H1 (cell line): ENCODE measurements around the gene ATP2C1. TPM values are rescaled to one million over a fixed set of nuclear protein-coding genes. Genes with fewer than 3 reads are reported as not detected.

Experiments
- CTCF ChIA-PET: fragments of 300-600 bp; sonication (Branson Sonifier 250); formaldehyde crosslinking; loops from one replicate; lab custom pipeline; 2021; ENCODE audit not compliant: partially characterized antibody; lab: Charles Lee
- POLR2A ChIA-PET: fragments of 300-600 bp; sonication (Branson Sonifier 250); formaldehyde crosslinking; loops from one replicate; lab custom pipeline; 2021; ENCODE audit warnings: inconsistent platforms; ENCODE audit not compliant: partially characterized antibody; lab: Charles Lee
- DNase-seq, 2 experiments: peaks; one replicate each; pipeline versions ENCODE4 v3.0.0 to v3.0.0-alpha.2; 2010 to 2022; ENCODE audit warnings: low spot score in 2 of 2, low read depth in 1 of 2, mixed read lengths in 1 of 2
- FAIRE-seq: peaks from 2 replicates; lab custom pipeline; 2011; peaks lifted over from hg19 to GRCh38; lab: Jason Lieb, UNC
- H2AFZ ChIP-seq: 2 replicates; pipeline ENCODE4 v1.8.1; 2012; ENCODE audit warnings: low read length, inconsistent platforms
- H2AK5ac ChIP-seq: 2 replicates; pipeline ENCODE4 v1.6.1; 2013; ENCODE audit warnings: low read depth, low read length
- H2BK120ac ChIP-seq: replicated peaks from 2 replicates; pipeline ENCODE3; 2013; ENCODE audit warnings: low read depth, low read length, inconsistent platforms
- H2BK12ac ChIP-seq: 2 replicates; pipeline ENCODE4 v1.6.1; 2013; ENCODE audit warnings: low read depth, low read length
- H2BK15ac ChIP-seq: 2 replicates; pipeline ENCODE4 v1.6.1; 2013; ENCODE audit warnings: low read length
- H2BK20ac ChIP-seq: 2 replicates; pipeline ENCODE4 v1.6.1; 2013; ENCODE audit warnings: low read length
- H2BK5ac ChIP-seq: 2 replicates; pipeline ENCODE4 v1.6.1; 2013; ENCODE audit warnings: low read depth, low read length
- H3K14ac ChIP-seq: 2 replicates; pipeline ENCODE4 v1.6.1; 2013; ENCODE audit warnings: inconsistent platforms; ENCODE audit not compliant: insufficient read length
- H3K18ac ChIP-seq: 2 replicates; pipeline ENCODE4 v1.6.1; 2013; ENCODE audit warnings: low read length; ENCODE audit errors: extremely low read depth
- H3K23ac ChIP-seq: 2 replicates; pipeline ENCODE4 v1.6.1; 2013; ENCODE audit warnings: inconsistent platforms; ENCODE audit not compliant: insufficient read length
- H3K23me2 ChIP-seq: 2 replicates; pipeline ENCODE4 v1.6.1; 2013; ENCODE audit warnings: low read depth, low read length
- H3K27ac ChIP-seq: 2 replicates; pipeline ENCODE4 v1.6.1; 2011; ENCODE audit warnings: low read depth, low read length, inconsistent platforms
- H3K27me3 ChIP-seq, 4 experiments: replicated peaks in 1 of 4; 1 replicate in 1 of 4; 2 replicates in 3 of 4; pipeline versions ENCODE4 v1.6.1 to v1.8.1; 2011 to 2013; ENCODE audit warnings: low read length in 3 of 4, mild to moderate bottlenecking in 3 of 4, inconsistent platforms in 2 of 4, mixed read lengths in 2 of 4, moderate library complexity in 1 of 4; ENCODE audit not compliant: control insufficient read depth in 3 of 4, insufficient read depth in 3 of 4; ENCODE audit errors: extremely low read depth in 1 of 4
- H3K36me3 ChIP-seq, 4 experiments: 2 replicates each; pipeline versions ENCODE4 v1.6.1 to v1.8.1; 2011 to 2013; ENCODE audit warnings: mild to moderate bottlenecking in 4 of 4, low read length in 3 of 4, moderate library complexity in 2 of 4, control low read depth in 1 of 4, inconsistent platforms in 1 of 4; ENCODE audit not compliant: insufficient read depth in 4 of 4, control insufficient read depth in 2 of 4
- H3K4ac ChIP-seq: replicated peaks from 2 replicates; pipeline ENCODE3; 2013; ENCODE audit warnings: low read length, low read depth, mixed read lengths, inconsistent platforms; ENCODE audit not compliant: insufficient read length
- H3K4me1 ChIP-seq, 4 experiments: replicated peaks in 1 of 4; 1 replicate in 1 of 4; 2 replicates in 3 of 4; pipeline versions ENCODE4 v1.6.1 to v1.8.1; 2011 to 2013; ENCODE audit warnings: low read length in 3 of 4, inconsistent platforms in 2 of 4, mixed read lengths in 1 of 4; ENCODE audit not compliant: insufficient read depth in 4 of 4, control insufficient read depth in 3 of 4
- H3K4me2 ChIP-seq, 2 experiments: 2 replicates each; pipeline versions ENCODE4 v1.6.1 to v1.8.1; 2011 to 2013; ENCODE audit warnings: low read depth in 2 of 2, low read length in 2 of 2, control low read depth in 1 of 2, inconsistent platforms in 1 of 2, mild to moderate bottlenecking in 1 of 2; ENCODE audit not compliant: insufficient read depth in 1 of 2
- H3K4me3 ChIP-seq, 4 experiments: fragments of 200-600, 300-600 bp in 1 of 4; sonication (generic), shearing (Covaris generic), sonication (Bioruptor Twin) in 1 of 4; 2 replicates each; pipeline versions ENCODE4 v1.5.1 to v1.8.1; 2011 to 2016; ENCODE audit warnings: low read length in 4 of 4, low read depth in 3 of 4, control low read depth in 2 of 4, inconsistent platforms in 2 of 4, mild to moderate bottlenecking in 2 of 4, mixed read lengths in 1 of 4, moderate library complexity in 1 of 4; ENCODE audit not compliant: insufficient read depth in 2 of 4; ENCODE audit errors: extremely low read depth in 1 of 4
- H3K56ac ChIP-seq: replicated peaks from 2 replicates; pipeline ENCODE3; 2013; ENCODE audit warnings: low read depth, mild to moderate bottlenecking, mixed read lengths, low read length, inconsistent platforms; ENCODE audit not compliant: insufficient read length
- H3K79me1 ChIP-seq: 2 replicates; pipeline ENCODE4 v1.6.1; 2013; ENCODE audit warnings: low read depth, low read length, control low read depth
- H3K79me2 ChIP-seq, 2 experiments: 2 replicates each; pipeline versions ENCODE4 v1.6.1 to v1.8.1; 2012 to 2013; ENCODE audit warnings: low read length in 2 of 2, mild to moderate bottlenecking in 2 of 2, inconsistent platforms in 1 of 2; ENCODE audit not compliant: insufficient read depth in 2 of 2, control insufficient read depth in 1 of 2
- H3K9ac ChIP-seq, 4 experiments: replicated peaks in 1 of 4; 1 replicate in 1 of 4; 2 replicates in 3 of 4; pipeline versions ENCODE4 v1.6.1 to v1.8.1; 2011 to 2013; ENCODE audit warnings: low read depth in 3 of 4, low read length in 3 of 4, control low read depth in 2 of 4, mild to moderate bottlenecking in 2 of 4, moderate library complexity in 2 of 4, inconsistent platforms in 1 of 4; ENCODE audit errors: extremely low read depth in 1 of 4
- H3K9me3 ChIP-seq, 2 experiments: 2 replicates each; pipeline versions ENCODE4 v1.6.1 to v1.8.1; 2012 to 2013; ENCODE audit warnings: mild to moderate bottlenecking in 2 of 2, moderate library complexity in 2 of 2, control low read depth in 1 of 2, inconsistent platforms in 1 of 2, low read depth in 1 of 2, low read length in 1 of 2, mixed read lengths in 1 of 2; ENCODE audit not compliant: insufficient read depth in 2 of 2
- H4K20me1 ChIP-seq, 2 experiments: replicated peaks in 1 of 2; 2 replicates each; pipeline versions ENCODE3 to v1.8.1; 2011 to 2013; ENCODE audit warnings: inconsistent platforms in 2 of 2, low read length in 2 of 2, mild to moderate bottlenecking in 1 of 2; ENCODE audit not compliant: insufficient read depth in 2 of 2, control insufficient read depth in 1 of 2
- H4K5ac ChIP-seq: 2 replicates; pipeline ENCODE4 v1.6.1; 2013; ENCODE audit warnings: low read length, low read depth, mixed read lengths, inconsistent platforms; ENCODE audit not compliant: insufficient read length
- H4K8ac ChIP-seq: 2 replicates; pipeline ENCODE4 v1.8.0; 2013; ENCODE audit warnings: mild to moderate bottlenecking, moderate library complexity, low read length, inconsistent platforms; ENCODE audit not compliant: insufficient read depth; ENCODE audit errors: extremely low read depth
- H4K91ac ChIP-seq: replicated peaks from 2 replicates; pipeline ENCODE3; 2013; ENCODE audit warnings: low read length, mixed read lengths, inconsistent platforms; ENCODE audit not compliant: insufficient read length
- ATF2 ChIP-seq: IDR thresholded peaks from 2 replicates; pipeline ENCODE4 v1.6.1; 2012; ENCODE audit warnings: low read length, inconsistent platforms
- ATF3 ChIP-seq: IDR thresholded peaks from 2 replicates; pipeline ENCODE4 v1.6.1; 2011; ENCODE audit warnings: low read depth, mild to moderate bottlenecking, low read length; ENCODE audit not compliant: insufficient read depth
- BCL11A ChIP-seq, 2 experiments: IDR thresholded peaks; one replicate each; pipeline ENCODE4 v1.6.1; 2011; ENCODE audit warnings: low read depth in 2 of 2, low read length in 2 of 2, mild to moderate bottlenecking in 2 of 2
- GABPA ChIP-seq: IDR thresholded peaks from 2 replicates; pipeline ENCODE4 v1.6.1; 2011; ENCODE audit warnings: mild to moderate bottlenecking, low read length, moderate library complexity, borderline replicate concordance; ENCODE audit not compliant: insufficient read depth
- HDAC2 ChIP-seq, 2 experiments: fragments of 300-600 bp in 1 of 2; sonication (generic) in 1 of 2; IDR thresholded peaks; 2 replicates each; pipeline ENCODE4 v1.6.1; 2011 to 2012; ENCODE audit warnings: low read depth in 2 of 2, low read length in 2 of 2, mild to moderate bottlenecking in 2 of 2, moderate library complexity in 2 of 2, borderline replicate concordance in 1 of 2, inconsistent platforms in 1 of 2
- JUN ChIP-seq: IDR thresholded peaks from 2 replicates; pipeline ENCODE4 v1.6.1; 2011; ENCODE audit warnings: low read depth, mild to moderate bottlenecking, improper control_type of control experiment, low read length
- KDM4A ChIP-seq: IDR thresholded peaks from one replicate; pipeline ENCODE4 v1.7.1; 2012; ENCODE audit warnings: low read depth, mild to moderate bottlenecking, moderate library complexity, low read length, inconsistent platforms; ENCODE audit not compliant: severe bottlenecking
- POU5F1 ChIP-seq: IDR thresholded peaks from 2 replicates; pipeline ENCODE4 v1.6.1; 2011; ENCODE audit warnings: low read depth, mild to moderate bottlenecking, low read length, moderate library complexity
- SP1 ChIP-seq: IDR thresholded peaks from 2 replicates; pipeline ENCODE4 v1.6.1; 2011; ENCODE audit warnings: low read depth, low read length
- SUZ12 ChIP-seq: fragments of 200-600 bp; sonication (generic); IDR thresholded peaks from 2 replicates; pipeline ENCODE4 v1.6.1; 2012; ENCODE audit warnings: mild to moderate bottlenecking, inconsistent platforms, low read length, moderate library complexity, mixed read lengths
- WGBS, 2 experiments: shearing (Covaris generic) in 1 of 2; methylation state at CpG; one replicate each; pipeline versions ENCODE4 v1.1.6 to v1.1.7; 2013 to 2015; ENCODE audit warnings: low lambda C conversion rate in 2 of 2, mixed read lengths in 2 of 2, inconsistent platforms in 1 of 2, low coverage in 1 of 2, missing lambda C conversion rate in 1 of 2; ENCODE audit not compliant: insufficient replicate concordance in 2 of 2, insufficient coverage in 1 of 2, insufficient read length in 1 of 2; ENCODE audit errors: extremely low coverage in 1 of 2, missing lambda C conversion rate in 1 of 2; 5-methylcytosine and 5-hydroxymethylcytosine counted together
- polyA plus RNA-seq, 7 experiments: library from polyadenylated mRNA; depleted of rRNA in 3 of 7; stranded (reverse) in 5 of 7; unstranded in 2 of 7; fragments of >200 nt in 5 of 7; fragments of 200-250 nt in 2 of 7; gene quantifications; 1 replicate in 5 of 7; 2 replicates in 1 of 7; 4 replicates in 1 of 7; pipeline versions ENCODE4 v1.2.1 to v1.2.3, GENCODE V29; 2011 to 2013; ENCODE audit warnings: missing spikeins in 2 of 7, mixed read lengths in 2 of 7
- total RNA-seq: library from RNA; stranded (reverse); fragmentation: NEBNext Ultra II Directional; extraction: Animal tissue kit (Norgen Biotek cat#: 25700); gene quantifications from 2 replicates; pipeline ENCODE4 v1.2.1, GENCODE V29; 2021

Gene ATP2C1
- total and polyA plus RNA-seq, 2 of the 8 experiments (the other 6 are each of a cell fraction or from before 2014, with no cell fraction given) = 50.7 to 68.5 TPM

DNA sequence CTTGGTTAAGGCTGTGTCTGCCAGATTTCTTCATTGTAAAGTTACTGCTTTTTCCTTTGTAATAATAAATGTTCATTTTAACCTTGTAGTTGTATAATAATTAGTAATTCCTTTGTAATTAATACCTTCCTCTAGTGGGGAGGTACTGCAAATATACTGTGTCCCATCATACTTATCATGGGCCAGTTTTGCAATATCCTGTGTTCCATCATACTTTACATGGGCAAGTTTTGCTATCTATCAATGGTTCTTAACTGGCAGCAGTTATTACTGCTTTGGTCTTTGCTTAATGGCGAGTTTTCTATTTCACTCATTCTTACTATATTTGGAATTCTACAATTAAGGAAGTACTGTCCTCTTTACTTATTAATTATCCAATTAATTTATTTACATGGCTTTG lies 10.6 kb downstream of the ATP2C1 start:
- TF ChIP-seq SUZ12 (no peak), ATF3 (no peak), HDAC2 (IDR thresholded peaks at IDR 0.05; ENCODE audit: borderline replicate concordance in 1 of 2, low read depth in 2 of 2, low read length in 2 of 2) (no peak), BCL11A (IDR thresholded peaks at IDR 0.05; ENCODE audit: low read depth in 2 of 2, low read length in 2 of 2) (no peak), ATF2 (no peak), SP1 (no peak), POU5F1 (no peak), JUN (no peak), GABPA (no peak), KDM4A (no peak)
- Histone ChIP-seq H4K5ac (no peak overlapping the region), H3K27me3 (peaks cover 0 to 1% (median 0%) of the 10 kb centered on the region in 4 experiments; a peak in 1 of 7 replicates), H3K27ac (no peak overlapping the region), H4K8ac (no peak overlapping the region), H3K9ac (no peak overlapping the region), H3K36me3 (no peaks in the 10 kb centered on the region), H2BK20ac (no peak overlapping the region), H3K18ac (no peak overlapping the region), H2BK12ac (no peak overlapping the region), H3K4me1 (peaks cover 0 to 8% (median 2%) of the 10 kb centered on the region in 4 experiments; a peak in 2 of 7 replicates), H2BK120ac (no peak overlapping the region), H3K9me3 (no peaks in the 10 kb centered on the region), H3K79me1 (peaks cover 5% of the 10 kb centered on the region; the same call in 1 of the 2 replicates), H2BK15ac (no peak overlapping the region), H3K23ac (no peak overlapping the region), H3K4me3 (no peak overlapping the region), H2BK5ac (no peak overlapping the region), H3K56ac (no peak overlapping the region), H3K4me2 (no peak overlapping the region), H4K91ac (no peak overlapping the region), H3K4ac (no peak overlapping the region), H4K20me1 (peaks cover 2 to 8% of the 10 kb centered on the region in 2 experiments), H2AK5ac (no peak overlapping the region), H3K23me2 (no peaks in the 10 kb centered on the region), H2AFZ (no peak overlapping the region), H3K79me2 (peaks cover 0 to 100% of the 10 kb centered on the region in 2 experiments; a peak in 3 of 4 replicates), H3K14ac (no peak overlapping the region)
- FAIRE-seq (no peak), DNase-seq (no peak)
- POLR2A ChIA-PET = no interaction called here
- WGBS, 2 experiments = 84% methylated on average over 1 of the region's 1 CpG; no CpG with 5 or more reads in 1 of the 2 experiments
- CTCF ChIA-PET = no interaction called here
